NB4 (cell line): ENCODE results near the gene APOA4.
A peak's percentile ranks its signal among the peaks of the same experiment; 100 is the strongest.

Experiments
- CTCF ChIP-seq: IDR thresholded peaks from one replicate; pipeline ENCODE4 v1.5.1; 2012; ENCODE audit warnings: low read depth, low read length
- POLR2A ChIP-seq: IDR thresholded peaks from 2 replicates; pipeline ENCODE4 v1.6.1; 2011; ENCODE audit warnings: mild to moderate bottlenecking; ENCODE audit not compliant: insufficient read length; ENCODE audit errors: extremely low read depth
- TF ChIP-seq, protein P1 (sequence below): IDR thresholded peaks from 2 replicates; pipeline ENCODE4 v1.6.1; 2011; ENCODE audit warnings: low read depth, low read length

DNA sequence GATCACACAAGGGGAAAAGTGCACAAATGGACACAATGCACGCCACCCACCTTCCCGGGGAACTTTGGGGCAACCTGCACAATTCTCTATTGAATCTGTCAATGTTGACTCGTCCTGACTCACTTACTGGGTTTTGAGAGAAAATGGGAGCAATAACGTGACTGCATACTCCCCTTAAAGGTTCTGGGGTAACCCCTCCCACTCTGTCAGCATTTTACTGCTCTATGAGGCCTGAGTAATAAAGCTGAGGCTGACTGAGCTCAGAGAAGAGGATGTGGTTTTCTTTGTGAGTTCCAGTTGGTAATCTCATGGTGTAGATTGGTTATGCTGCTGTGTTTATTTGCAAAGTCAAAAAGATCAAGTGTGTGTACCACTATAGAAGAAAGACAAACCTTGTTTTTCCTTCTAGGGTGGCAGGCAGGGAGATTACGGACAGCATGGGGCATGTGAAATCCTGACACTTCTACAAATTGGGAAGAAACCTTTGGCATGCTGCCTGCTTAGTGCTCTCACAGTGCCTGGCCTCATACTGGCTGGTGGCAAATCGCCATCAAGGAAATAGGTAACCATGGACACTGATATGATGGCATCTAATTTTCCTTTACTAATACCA is 30.5 kb upstream of the APOA4 start:
- TF ChIP-seq CTCF (no peak), POLR2A (peak; percentile 43)
- TF ChIP-seq, protein P1, sequence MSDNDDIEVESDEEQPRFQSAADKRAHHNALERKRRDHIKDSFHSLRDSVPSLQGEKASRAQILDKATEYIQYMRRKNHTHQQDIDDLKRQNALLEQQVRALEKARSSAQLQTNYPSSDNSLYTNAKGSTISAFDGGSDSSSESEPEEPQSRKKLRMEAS: peak; percentile 82
